HFF-Myc (cell line): ENCODE data around the gene MBP.
"Not testable (repeated sequence)": the region's sequence is repeated elsewhere in the genome, so short reads cannot be mapped to it uniquely, and the experiment has no call there.

ENCODE experiments used
- DNase-seq: peaks from one replicate; pipeline ENCODE4 v3.0.0-alpha.2; 2011; ENCODE audit warnings: low read depth; ENCODE audit errors: extremely low read depth
- H3K4me3 ChIP-seq: replicated peaks from 2 replicates; pipeline ENCODE4 v1.5.1; 2011; ENCODE audit warnings: low read depth, mild to moderate bottlenecking, control low read depth, low read length
- TF ChIP-seq, protein P1 (sequence below): IDR thresholded peaks from 2 replicates; pipeline ENCODE4 v1.5.1; 2012; ENCODE audit warnings: mild to moderate bottlenecking, low read depth, low read length, control low read depth; ENCODE audit errors: missing control alignments

The MBP gene

GRCh38 chr18:77025831-77026363 is 106.7 kb downstream of the MBP start:
- no peak for DNase-seq
- TF ChIP-seq, protein P1, sequence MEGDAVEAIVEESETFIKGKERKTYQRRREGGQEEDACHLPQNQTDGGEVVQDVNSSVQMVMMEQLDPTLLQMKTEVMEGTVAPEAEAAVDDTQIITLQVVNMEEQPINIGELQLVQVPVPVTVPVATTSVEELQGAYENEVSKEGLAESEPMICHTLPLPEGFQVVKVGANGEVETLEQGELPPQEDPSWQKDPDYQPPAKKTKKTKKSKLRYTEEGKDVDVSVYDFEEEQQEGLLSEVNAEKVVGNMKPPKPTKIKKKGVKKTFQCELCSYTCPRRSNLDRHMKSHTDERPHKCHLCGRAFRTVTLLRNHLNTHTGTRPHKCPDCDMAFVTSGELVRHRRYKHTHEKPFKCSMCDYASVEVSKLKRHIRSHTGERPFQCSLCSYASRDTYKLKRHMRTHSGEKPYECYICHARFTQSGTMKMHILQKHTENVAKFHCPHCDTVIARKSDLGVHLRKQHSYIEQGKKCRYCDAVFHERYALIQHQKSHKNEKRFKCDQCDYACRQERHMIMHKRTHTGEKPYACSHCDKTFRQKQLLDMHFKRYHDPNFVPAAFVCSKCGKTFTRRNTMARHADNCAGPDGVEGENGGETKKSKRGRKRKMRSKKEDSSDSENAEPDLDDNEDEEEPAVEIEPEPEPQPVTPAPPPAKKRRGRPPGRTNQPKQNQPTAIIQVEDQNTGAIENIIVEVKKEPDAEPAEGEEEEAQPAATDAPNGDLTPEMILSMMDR, result no peak
- H3K4me3 ChIP-seq, result no peak overlapping the region

- H3K4me3 ChIP-seq, result no peak overlapping the region
- no peak for DNase-seq
- TF ChIP-seq, protein P1, result no peak
Observed at GRCh38 chr18:77025123-77025522, 107.5 kb downstream of the MBP start.

DNA sequence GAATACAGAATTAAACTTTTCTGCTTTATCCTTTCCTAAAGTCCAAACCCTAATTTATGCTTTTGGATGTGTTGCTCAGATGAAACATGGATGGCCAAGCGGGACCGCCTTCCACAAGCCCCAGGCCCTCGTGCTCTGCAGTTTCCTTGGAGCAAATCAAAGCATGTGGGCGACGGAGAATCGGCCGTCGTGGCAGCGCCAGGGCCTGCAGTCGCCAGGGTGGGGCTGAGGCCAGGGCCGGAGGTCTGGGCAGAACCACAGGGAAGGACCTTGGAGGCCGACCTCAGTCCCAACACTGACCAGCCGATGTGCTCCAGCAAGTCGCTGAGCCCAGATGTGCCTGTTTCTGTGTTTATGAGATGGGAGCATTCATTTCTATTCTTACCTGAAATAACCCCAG is 108.1 kb downstream of the MBP start:
- TF ChIP-seq, protein P1, result no peak
- DNase-seq, result no peak
- H3K4me3 ChIP-seq, result no peak overlapping the region

DNA sequence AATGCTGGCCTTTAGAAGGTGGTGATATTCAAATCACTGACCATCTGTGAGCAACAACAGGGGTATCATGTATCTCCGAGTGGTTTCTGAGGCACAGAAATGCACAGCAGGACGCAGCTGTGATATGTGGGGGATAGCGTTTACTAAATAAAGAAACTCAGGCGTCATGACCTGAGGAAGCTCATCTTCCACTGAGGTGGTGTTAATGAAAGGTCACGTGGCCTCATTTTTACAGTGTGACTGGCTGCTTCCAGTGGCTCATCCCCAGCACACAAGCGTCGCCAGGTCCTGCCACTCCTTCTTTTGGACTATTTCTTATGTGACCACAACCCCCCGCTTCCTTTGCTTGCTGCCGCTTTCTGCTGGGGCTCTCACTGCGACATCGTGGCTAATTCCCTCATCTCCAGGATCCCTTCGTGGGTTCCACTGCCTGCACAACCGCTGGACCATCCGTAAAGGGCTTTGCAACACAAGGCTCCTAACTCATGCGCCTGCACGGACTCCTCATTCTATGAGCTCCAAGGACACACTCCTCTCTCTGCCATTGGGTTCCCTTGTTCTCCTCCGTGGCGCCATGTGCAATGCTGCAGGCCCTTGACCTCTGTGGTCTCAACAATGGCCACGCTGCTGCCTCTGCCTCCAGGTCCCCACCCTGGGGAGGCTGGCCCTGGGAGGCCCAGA is 109.3 kb downstream of the MBP start:
- no peak overlapping the region for H3K4me3 ChIP-seq
- DNase-seq, result no peak
- TF ChIP-seq, protein P1, result no peak

- no peak overlapping the region for H3K4me3 ChIP-seq
- TF ChIP-seq, protein P1, result no peak
- DNase-seq, result no peak
Observed at GRCh38 chr18:77022556-77022955, 110.0 kb downstream of the MBP start.

GRCh38 chr18:77022116-77022515 is 110.5 kb downstream of the MBP start:
- no peak for DNase-seq
- no peak overlapping the region for H3K4me3 ChIP-seq
- TF ChIP-seq, protein P1, result no peak

DNA sequence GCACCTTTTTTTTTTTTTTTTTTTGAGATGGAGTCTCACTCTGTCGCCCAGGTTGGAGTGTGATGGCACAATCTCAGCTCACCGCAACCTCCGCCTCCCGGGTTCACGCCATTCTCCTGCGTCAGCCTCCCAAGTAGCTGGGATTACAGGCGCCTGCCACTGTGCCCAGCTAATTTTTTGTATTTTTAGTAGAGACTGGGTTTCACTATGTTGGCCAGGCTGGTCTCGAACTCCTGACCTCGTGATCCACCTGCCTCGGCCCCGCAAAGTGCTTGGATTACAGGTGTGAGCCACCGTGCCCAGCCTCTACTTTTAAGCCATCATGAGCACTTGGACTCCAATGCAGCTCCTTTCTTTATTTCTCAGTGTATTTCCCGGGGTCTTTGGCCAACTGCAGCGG is 111.1 kb downstream of the MBP start:
- H3K4me3 ChIP-seq, DNase-seq: not testable (repeated sequence)
